IMR-90 (cell line): ENCODE data around the gene CFAP70. TPM values are rescaled to one million over a fixed set of nuclear protein-coding genes. Genes with fewer than 3 reads are reported as not detected.

ENCODE experiments used
- ATAC-seq: fragments of 200-7000 bp; cut with Tn5 transposase; 2 replicates; pipeline ENCODE4 v1.9.1; 2020; ENCODE audit warnings: low read depth, mild to moderate bottlenecking, moderate library complexity
- BruUV-seq: library from RNA; stranded (reverse); fragments of 400-500 nt; replicated peaks from 2 replicates; lab custom pipeline; 2021; lab: Mats Ljungman, UMichigan
- CTCF ChIA-PET: fragments of 300-600 bp; formaldehyde crosslinking; extraction: SDS; loops from one replicate; lab custom pipeline; 2021; ENCODE audit warnings: antibody characterized with exemption; lab: Yijun Ruan, JAX
- POLR2A ChIA-PET: fragments of 300-600 bp; sonication (Branson Sonifier 250); formaldehyde crosslinking; loops from one replicate; lab custom pipeline; 2022; ENCODE audit warnings: antibody characterized with exemption; ENCODE audit not compliant: unreplicated experiment; lab: Charles Lee
- DNase-seq: peaks from one replicate; pipeline ENCODE4 v3.0.0; 2013
- H2AFZ ChIP-seq: replicated peaks from 2 replicates; pipeline ENCODE3; 2013; ENCODE audit warnings: low read length, mild to moderate bottlenecking; ENCODE audit not compliant: poor library complexity
- H2AK5ac ChIP-seq: 2 replicates; pipeline ENCODE4 v1.6.1; 2013; ENCODE audit warnings: low read depth, low read length, inconsistent platforms
- H2AK9ac ChIP-seq: replicated peaks from 2 replicates; pipeline ENCODE3; 2013; ENCODE audit warnings: mild to moderate bottlenecking, low read depth, low read length, moderate library complexity; ENCODE audit not compliant: poor library complexity
- H2BK120ac ChIP-seq: 2 replicates; pipeline ENCODE4 v1.6.1; 2013; ENCODE audit warnings: low read depth, low read length, inconsistent platforms
- H2BK15ac ChIP-seq: 3 replicates; pipeline ENCODE4 v1.6.1; 2013; ENCODE audit warnings: low read depth, low read length, inconsistent platforms
- H2BK20ac ChIP-seq: 2 replicates; pipeline ENCODE4 v1.6.1; 2013; ENCODE audit warnings: low read depth, mild to moderate bottlenecking, inconsistent platforms, low read length, moderate library complexity
- H2BK5ac ChIP-seq: 2 replicates; pipeline ENCODE4 v1.6.1; 2013; ENCODE audit warnings: mild to moderate bottlenecking, low read depth, low read length, inconsistent platforms; ENCODE audit not compliant: poor library complexity, severe bottlenecking
- H3K14ac ChIP-seq: replicated peaks from 2 replicates; pipeline ENCODE4 v1.6.1; 2013; ENCODE audit warnings: low read depth, low read length, inconsistent platforms
- H3K18ac ChIP-seq: 2 replicates; pipeline ENCODE4 v1.6.1; 2013; ENCODE audit warnings: low read depth, low read length, control low read depth
- H3K23ac ChIP-seq: 2 replicates; pipeline ENCODE4 v1.6.1; 2013; ENCODE audit warnings: low read depth, low read length, inconsistent platforms
- H3K27ac ChIP-seq: 2 replicates; pipeline ENCODE4 v1.5.1; 2013; ENCODE audit warnings: mild to moderate bottlenecking, control low read depth, low read length; ENCODE audit not compliant: insufficient read depth
- H3K27me3 ChIP-seq: 2 replicates; pipeline ENCODE4 v1.6.1; 2013; ENCODE audit warnings: low read length; ENCODE audit not compliant: control insufficient read depth, insufficient read depth
- H3K36me3 ChIP-seq: 2 replicates; pipeline ENCODE4 v1.6.1; 2013; ENCODE audit warnings: low read length, mixed read lengths; ENCODE audit not compliant: control insufficient read depth, insufficient read depth
- H3K4ac ChIP-seq: 2 replicates; pipeline ENCODE4 v1.6.1; 2013; ENCODE audit warnings: low read depth, low read length, inconsistent platforms
- H3K4me1 ChIP-seq: 2 replicates; pipeline ENCODE4 v1.6.1; 2013; ENCODE audit warnings: low read length, mixed read lengths; ENCODE audit not compliant: control insufficient read depth, insufficient read depth
- H3K4me2 ChIP-seq: 2 replicates; pipeline ENCODE4 v1.6.1; 2013; ENCODE audit warnings: low read depth, mild to moderate bottlenecking, control low read depth, low read length, moderate library complexity
- H3K4me3 ChIP-seq: 2 replicates; pipeline ENCODE4 v1.5.1; 2013; ENCODE audit warnings: low read depth, mild to moderate bottlenecking, control low read depth, low read length, moderate library complexity; ENCODE audit not compliant: insufficient read depth
- H3K56ac ChIP-seq: 2 replicates; pipeline ENCODE4 v1.6.1; 2013; ENCODE audit warnings: low read length, inconsistent platforms; ENCODE audit not compliant: insufficient read depth; ENCODE audit errors: extremely low read depth
- H3K79me1 ChIP-seq, 2 experiments: 2 replicates each; pipeline ENCODE4 v1.6.1; 2013; ENCODE audit warnings: low read length in 2 of 2, inconsistent platforms in 1 of 2, low read depth in 1 of 2
- H3K9ac ChIP-seq: 2 replicates; pipeline ENCODE4 v1.6.1; 2013; ENCODE audit warnings: low read depth, low read length, control low read depth
- H3K9me1 ChIP-seq: 2 replicates; pipeline ENCODE4 v1.6.1; 2013; ENCODE audit warnings: low read length, inconsistent platforms; ENCODE audit not compliant: insufficient read depth
- H3K9me3 ChIP-seq: 2 replicates; pipeline ENCODE4 v1.6.1; 2013; ENCODE audit warnings: low read length; ENCODE audit not compliant: control insufficient read depth, insufficient read depth
- H4K20me1 ChIP-seq: 2 replicates; pipeline ENCODE4 v1.6.1; 2013; ENCODE audit warnings: low read length, inconsistent platforms; ENCODE audit not compliant: insufficient read depth
- H4K5ac ChIP-seq: 2 replicates; pipeline ENCODE4 v1.6.1; 2013; ENCODE audit warnings: mild to moderate bottlenecking, low read depth, low read length, control low read depth
- H4K8ac ChIP-seq, 2 experiments: 2 replicates each; pipeline ENCODE4 v1.6.1; 2013; ENCODE audit warnings: low read depth in 2 of 2, low read length in 2 of 2, control low read depth in 1 of 2, inconsistent platforms in 1 of 2
- H4K91ac ChIP-seq: 2 replicates; pipeline ENCODE4 v1.6.1; 2013; ENCODE audit warnings: low read depth, low read length, inconsistent platforms; ENCODE audit not compliant: insufficient read depth
- FOS ChIP-seq: fragments of 150-350 bp; IDR thresholded peaks from 2 replicates; pipeline ENCODE4 v1.6.1; 2016; ENCODE audit warnings: low read depth, low read length
- MAFK ChIP-seq: IDR thresholded peaks from 2 replicates; pipeline ENCODE4 v1.6.1; 2012; ENCODE audit warnings: low read depth, low read length, improper control_type of control experiment
- MXI1 ChIP-seq: IDR thresholded peaks from 2 replicates; pipeline ENCODE4 v1.6.1; 2012; ENCODE audit warnings: low read depth, mild to moderate bottlenecking, low read length, moderate library complexity, borderline replicate concordance
- NFE2L2 ChIP-seq: fragments of 150-350 bp; IDR thresholded peaks from 2 replicates; pipeline ENCODE4 v1.6.1; 2016; ENCODE audit warnings: low read depth, mild to moderate bottlenecking, low read length
- POLR2A ChIP-seq: IDR thresholded peaks from 2 replicates; pipeline ENCODE4 v1.6.1; 2012; ENCODE audit warnings: mild to moderate bottlenecking, low read depth, low read length
- WGBS, 2 experiments: methylation state at CpG; one replicate each; pipeline versions ENCODE4 v1.1.5 to v1.1.7; 2013; ENCODE audit warnings: missing lambda C conversion rate in 2 of 2; ENCODE audit not compliant: insufficient read length in 1 of 2; ENCODE audit errors: extremely low coverage in 2 of 2; 5-methylcytosine and 5-hydroxymethylcytosine counted together
- dilution Hi-C: fragments of 300-500 bp; cut with HindIII; formaldehyde crosslinking; loops from one replicate; pipeline ENCODE4 v1.14.3; 2018; ENCODE audit warnings: low sequenced_read_pairs; ENCODE audit not compliant: unreplicated experiment
- in situ Hi-C: fragments of 300-500 bp; cut with MboI; formaldehyde crosslinking; loops from 3 replicates; pipeline ENCODE4 v1.14.3; 2019; ENCODE audit warnings: low sequenced_read_pairs, inconsistent platforms, mixed read lengths
- intact Hi-C: fragments of 100-400 bp; cut with micrococcal nuclease; formaldehyde crosslinking; loops from 2 replicates; pipeline ENCODE4 v1.10.0; 2022
- polyA plus RNA-seq, 3 experiments: library from polyadenylated mRNA; depleted of rRNA; stranded (reverse); fragments of >200 nt; gene quantifications; 2 replicates each; pipeline ENCODE4 v1.2.3, GENCODE V29; 2012; ENCODE audit warnings: low replicate concordance in 1 of 3
- total RNA-seq: library from RNA; depleted of rRNA; stranded (reverse); fragments of >200 nt; gene quantifications from 2 replicates; pipeline ENCODE4 v1.2.3, GENCODE V29; 2012
- TF ChIP-seq, protein P1 (sequence below): conservative IDR thresholded peaks from 2 replicates; pipeline ENCODE4 v1.5.1; 2012; ENCODE audit warnings: mild to moderate bottlenecking, low read depth, low read length, improper control_type of control experiment

CFAP70 gene
- total and polyA plus RNA-seq, 2 of the 4 experiments (the other 2 are of a cell fraction) = 0.15 to 0.18 TPM

- no peak overlapping the region for H2BK5ac ChIP-seq
- H3K79me1 ChIP-seq = 0 out of 4 replicates have a peak, but pooled peaks cover 0 to 3% of the 10 kb centered on the region in 2 experiments
- in situ Hi-C loops (no loop called here), intact Hi-C loops (no loop called here), dilution Hi-C loops (no loop called here)
- no peak for ATAC-seq
- no peak overlapping the region for H2BK120ac ChIP-seq
- no peaks in the 10 kb centered on the region for H4K20me1 ChIP-seq
- TF ChIP-seq POLR2A = no peak
- no peak for TF ChIP-seq NFE2L2
- no peak for TF ChIP-seq MXI1
- TF ChIP-seq, protein P1, sequence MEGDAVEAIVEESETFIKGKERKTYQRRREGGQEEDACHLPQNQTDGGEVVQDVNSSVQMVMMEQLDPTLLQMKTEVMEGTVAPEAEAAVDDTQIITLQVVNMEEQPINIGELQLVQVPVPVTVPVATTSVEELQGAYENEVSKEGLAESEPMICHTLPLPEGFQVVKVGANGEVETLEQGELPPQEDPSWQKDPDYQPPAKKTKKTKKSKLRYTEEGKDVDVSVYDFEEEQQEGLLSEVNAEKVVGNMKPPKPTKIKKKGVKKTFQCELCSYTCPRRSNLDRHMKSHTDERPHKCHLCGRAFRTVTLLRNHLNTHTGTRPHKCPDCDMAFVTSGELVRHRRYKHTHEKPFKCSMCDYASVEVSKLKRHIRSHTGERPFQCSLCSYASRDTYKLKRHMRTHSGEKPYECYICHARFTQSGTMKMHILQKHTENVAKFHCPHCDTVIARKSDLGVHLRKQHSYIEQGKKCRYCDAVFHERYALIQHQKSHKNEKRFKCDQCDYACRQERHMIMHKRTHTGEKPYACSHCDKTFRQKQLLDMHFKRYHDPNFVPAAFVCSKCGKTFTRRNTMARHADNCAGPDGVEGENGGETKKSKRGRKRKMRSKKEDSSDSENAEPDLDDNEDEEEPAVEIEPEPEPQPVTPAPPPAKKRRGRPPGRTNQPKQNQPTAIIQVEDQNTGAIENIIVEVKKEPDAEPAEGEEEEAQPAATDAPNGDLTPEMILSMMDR = no peak
- TF ChIP-seq MAFK = no peak
- no peak for TF ChIP-seq FOS
- H4K8ac ChIP-seq = no peak overlapping the region
- H2BK15ac ChIP-seq = no peak overlapping the region
- no TSS peak for BruUV-seq
- no peak overlapping the region for H3K4me2 ChIP-seq
- WGBS, 2 experiments = no CpG with 5 or more reads among the region's 1 CpG
- no peak overlapping the region for H4K5ac ChIP-seq
- H3K27me3 ChIP-seq = no peaks in the 10 kb centered on the region
- no peak for DNase-seq
- no peak overlapping the region for H3K4ac ChIP-seq
- H2BK20ac ChIP-seq = no peak overlapping the region
- H3K9me1 ChIP-seq = no peaks in the 10 kb centered on the region
- CTCF ChIA-PET = no interaction called here
- no peaks in the 10 kb centered on the region for H3K4me1 ChIP-seq
- no peak overlapping the region for H2AK9ac ChIP-seq
- H2AK5ac ChIP-seq = no peak overlapping the region
- peaks cover 30% of the 10 kb centered on the region for H3K36me3 ChIP-seq
- POLR2A ChIA-PET = no interaction called here
- H3K14ac ChIP-seq = no peak overlapping the region
- no peak overlapping the region for H3K56ac ChIP-seq
- no peak overlapping the region for H3K23ac ChIP-seq
- no peak overlapping the region for H4K91ac ChIP-seq
- no peaks in the 10 kb centered on the region for H3K9me3 ChIP-seq
- no peak overlapping the region for H3K27ac ChIP-seq
- H3K9ac ChIP-seq = no peak overlapping the region
- H2AFZ ChIP-seq = no peak overlapping the region
- no peak overlapping the region for H3K4me3 ChIP-seq
- H3K18ac ChIP-seq = no peak overlapping the region
Measured at GRCh38 chr10:73379064-73379748, 20.5 kb upstream of the CFAP70 start.
